ENCODE data around the gene TRIM63.

The TRIM63 gene

DNA sequence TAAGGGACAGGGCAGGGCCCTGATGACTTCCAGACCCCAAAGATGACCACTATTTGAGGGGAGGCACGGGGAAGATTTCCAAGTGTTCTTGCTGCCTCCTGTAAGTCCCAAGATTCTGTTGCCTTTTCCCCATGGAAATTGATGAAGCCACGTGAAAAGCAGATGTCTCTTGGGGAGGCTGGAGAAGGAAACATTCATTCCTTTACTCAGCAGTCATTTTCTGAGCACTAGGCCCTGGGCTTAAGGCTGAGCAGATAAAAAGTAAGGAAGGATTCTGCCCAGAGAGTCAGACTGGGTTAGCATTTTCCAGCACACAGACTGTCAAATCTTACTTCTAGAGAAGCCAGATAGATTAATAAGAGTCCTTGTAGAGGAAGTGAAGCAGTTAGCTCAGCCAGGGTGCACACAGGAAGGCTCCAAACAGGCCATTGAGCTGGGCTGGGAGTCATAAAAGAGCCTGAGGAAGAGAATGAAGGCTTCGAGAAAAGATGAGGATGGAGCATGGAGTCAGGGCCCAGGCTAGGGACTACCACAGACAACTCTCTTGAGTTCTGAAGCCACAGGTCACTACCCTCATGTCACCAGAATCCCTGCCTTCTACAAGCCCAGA is 35.7 kb downstream of the TRIM63 start:
- DNase-seq: no peak

DNA sequence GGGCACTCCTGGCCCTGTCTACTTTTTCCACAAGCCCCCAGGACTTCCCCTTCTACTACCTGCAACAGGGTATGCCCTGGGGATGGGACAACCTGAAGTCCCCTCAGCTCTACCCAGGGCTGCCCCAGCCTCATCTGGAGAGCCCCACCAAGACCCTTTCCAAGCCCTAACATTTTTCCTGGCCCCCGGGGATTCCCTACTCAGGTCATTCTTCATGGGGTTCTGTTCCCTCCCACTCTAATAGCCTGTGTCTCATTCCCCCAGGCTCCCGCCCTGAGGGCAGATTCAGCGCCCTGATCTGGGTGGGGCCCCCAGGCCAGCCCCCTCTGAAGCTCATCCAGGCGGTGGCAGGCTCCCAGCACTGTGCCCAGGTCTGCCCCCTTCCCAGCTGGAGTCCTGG is 36.2 kb downstream of the TRIM63 start:
- no peak for DNase-seq

DNA sequence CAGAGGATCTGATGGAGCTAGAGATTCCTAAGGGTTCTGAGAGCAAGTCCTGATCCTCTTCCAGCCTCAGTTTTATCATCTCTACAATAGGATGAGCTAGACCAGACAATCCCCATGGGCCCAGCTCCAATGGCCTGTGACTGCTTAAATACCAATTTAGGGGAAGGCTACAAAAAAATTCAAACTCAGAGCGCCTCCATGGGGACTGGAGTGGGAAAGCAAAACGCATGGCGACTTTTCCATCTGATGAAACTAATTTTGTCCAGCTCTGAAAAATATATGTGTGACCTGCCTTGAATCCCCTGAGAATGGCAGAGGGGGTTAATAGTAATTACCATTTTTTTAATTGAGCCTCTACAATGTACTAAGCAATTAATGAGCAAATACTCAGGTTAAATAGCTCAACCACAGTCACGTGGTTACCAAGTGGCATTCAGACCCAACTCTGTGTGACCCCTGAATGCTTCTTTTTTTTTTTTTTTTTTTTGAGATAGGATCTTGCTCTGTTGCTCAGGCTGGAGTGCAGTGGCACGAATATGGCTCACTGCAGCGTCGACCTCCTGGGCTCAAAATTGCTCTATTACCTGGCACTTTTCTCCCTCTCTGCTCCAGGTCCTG is 37.5 kb downstream of the TRIM63 start:
- no peak for DNase-seq

DNA sequence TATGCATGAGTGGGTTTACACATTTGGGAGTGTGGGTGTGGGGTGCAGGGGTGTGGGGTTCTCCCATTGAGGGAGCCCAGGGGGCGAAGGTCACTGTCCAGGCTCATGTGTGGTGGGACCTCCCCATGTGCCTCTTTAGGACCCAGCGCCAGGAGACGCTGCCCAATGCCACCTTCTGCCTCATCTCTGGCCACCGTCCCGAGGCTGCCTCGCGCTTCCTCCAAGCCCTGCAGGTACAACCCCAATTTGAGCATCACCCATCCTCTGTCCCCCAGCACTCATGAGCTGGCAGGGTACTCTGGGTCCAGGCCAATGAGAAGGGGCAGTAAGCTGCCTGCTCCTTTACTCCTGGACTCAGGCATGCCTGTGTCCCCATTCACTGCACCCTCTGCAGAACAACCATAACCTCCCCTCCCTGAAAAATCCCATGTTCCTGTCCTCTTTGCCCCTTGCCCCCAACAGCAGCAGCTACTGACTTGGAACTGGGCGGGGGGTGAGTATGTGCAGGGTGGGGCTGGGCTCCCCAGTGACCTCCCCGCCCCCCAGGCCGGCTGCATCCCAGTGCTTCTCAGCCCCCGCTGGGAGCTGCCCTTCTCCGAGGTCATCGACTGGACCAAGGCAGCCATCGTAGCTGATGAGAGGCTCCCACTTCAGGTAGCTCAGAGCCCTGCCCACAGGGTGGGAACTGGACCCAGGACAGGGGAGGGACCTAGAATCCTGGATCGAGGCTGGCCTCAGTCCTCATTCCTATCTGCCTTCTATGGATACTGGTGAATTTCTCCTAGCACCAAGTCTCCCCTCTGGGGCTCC is 38.2 kb downstream of the TRIM63 start:
- no peak for DNase-seq

DNA sequence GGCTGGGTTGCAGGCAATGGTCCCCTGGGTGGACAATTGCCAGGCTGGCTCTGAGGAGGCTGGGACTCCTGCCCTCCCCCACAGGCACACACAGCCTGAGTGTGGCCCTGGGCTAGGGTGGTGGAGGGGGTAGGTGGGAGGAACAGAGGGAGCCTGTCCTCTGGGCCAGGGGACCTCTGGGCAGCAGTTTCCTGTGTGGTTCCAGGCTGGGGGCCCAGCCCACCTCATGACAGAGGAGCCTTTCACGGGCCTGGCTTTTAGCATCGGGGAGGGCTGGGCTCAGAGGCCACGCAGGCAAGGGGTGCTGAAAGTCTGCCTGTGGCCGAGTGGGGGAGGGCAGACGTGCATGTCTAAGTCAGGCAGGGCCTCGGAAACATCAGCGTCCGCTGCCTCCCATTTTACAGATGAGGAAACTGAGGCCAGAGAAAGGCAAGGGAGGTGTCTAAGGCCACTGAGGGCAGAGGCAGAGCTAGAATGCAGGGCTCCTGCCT is 38.9 kb downstream of the TRIM63 start:
- no peak for DNase-seq

DNA sequence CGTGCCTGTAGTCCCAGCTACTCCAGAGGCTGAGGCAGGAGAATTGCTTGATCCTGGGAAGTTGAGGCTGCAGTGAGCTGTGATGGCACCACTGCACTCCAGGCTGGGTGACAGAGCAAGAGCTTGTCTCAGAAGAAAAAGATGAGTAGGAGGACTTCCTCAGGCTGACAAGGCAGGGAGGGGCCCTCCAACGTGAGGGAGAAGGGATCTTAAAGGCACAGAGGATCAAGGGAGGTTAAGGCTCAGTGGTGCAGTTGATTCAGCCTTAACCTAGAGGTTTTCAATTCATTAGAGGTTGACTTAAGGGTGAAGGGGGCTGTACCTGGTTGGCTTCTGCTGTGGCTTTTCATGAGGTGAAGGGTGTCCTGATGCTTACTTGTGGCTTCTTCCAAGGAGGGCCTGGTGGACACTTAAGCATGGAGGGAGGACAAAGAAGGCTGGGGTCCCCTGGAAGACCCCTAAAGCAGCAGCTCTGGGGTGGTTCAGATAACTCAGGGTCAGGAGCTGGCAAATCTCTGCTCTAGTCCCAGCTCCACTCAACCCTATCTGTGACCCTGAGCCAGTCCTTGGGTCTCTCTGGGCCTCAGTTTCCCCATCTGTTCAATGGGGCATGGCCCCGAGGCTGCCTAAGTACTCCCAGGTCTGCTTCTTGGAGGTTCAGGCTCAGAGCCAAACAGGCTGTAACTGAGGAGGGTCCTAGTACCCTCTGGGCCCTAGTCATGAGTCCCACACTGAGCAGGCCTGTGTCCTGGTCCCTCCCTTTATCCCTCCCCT is 39.5 kb downstream of the TRIM63 start:
- peak; percentile 36 for DNase-seq

DNA sequence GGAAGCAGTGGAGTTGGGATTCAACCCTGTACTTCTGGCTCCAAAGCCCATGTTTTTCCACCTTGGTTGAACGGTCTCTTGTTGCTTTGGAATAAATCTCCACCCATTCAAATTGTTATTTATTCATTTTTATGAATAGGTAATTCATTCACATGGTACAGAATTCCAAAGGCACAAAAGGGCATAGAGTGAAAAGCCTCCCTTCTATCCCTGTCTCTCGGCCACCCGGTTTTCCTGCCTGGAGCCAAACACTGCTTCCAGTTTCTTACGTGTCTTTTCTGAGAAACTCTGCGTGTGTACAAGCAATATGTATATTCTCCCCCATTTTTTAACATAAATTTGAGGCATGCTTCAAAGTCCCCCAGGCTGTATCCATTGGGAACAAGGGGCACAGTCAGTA is 41.9 kb downstream of the TRIM63 start:
- DNase-seq: no peak

DNA sequence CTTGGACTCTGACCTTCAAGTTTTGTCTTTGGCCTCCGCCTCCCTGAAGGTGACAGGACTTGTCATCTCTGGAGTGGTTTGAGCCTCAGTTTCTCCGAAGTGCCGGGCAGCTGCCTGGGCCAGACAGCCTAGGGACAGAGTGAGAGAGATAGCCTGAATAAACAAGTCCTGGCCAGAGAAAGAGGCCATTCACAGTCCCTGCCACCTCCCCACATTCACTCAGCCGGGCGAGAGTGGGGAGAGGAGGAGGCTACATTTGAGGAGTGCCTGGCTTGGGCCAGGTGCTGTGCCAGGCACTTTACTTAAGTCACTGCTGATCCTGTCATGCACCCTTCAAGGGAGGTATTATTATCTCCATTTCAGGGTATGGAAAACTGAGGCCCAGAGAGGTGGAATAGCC is 42.4 kb downstream of the TRIM63 start:
- no peak for DNase-seq

DNA sequence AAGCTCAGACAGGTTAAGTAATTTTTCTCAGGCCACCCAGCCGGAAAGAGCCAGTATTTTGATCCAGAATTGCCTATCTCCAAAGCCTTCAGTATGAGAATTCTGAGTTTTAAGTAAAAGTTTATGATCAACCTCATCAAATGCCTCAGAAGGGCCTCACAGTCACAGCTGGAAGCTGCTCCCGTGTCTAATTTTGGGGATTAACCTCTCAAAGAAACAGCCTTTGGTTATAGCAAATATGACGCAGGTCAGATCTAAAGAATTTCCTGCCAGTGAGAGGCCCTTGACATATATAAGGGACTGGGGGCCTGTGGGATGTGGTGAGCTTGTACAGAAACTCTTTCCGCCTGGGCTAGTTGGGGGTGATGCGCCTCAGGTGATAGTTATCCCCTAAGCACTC is 43.6 kb downstream of the TRIM63 start:
- no peak for DNase-seq

DNA sequence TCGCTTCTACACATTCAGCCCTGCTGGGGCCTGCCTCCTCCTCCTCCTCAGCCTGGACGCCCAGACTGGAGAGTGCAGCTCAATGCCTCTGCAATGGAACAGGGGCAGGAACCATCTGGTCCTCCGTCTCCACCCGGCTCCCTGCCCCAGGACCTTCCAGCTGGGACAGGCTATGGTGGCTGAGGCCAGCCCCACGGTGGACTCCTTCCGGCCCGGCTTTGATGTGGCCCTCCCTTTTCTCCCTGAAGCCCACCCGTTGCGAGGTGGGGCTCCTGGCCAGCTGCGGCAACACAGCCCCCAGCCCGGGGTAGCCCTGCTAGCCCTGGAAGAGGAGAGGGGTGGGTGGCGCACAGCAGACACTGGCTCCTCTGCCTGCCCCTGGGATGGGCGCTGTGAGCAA is 44.4 kb downstream of the TRIM63 start:
- peak; percentile 27 for DNase-seq

DNA sequence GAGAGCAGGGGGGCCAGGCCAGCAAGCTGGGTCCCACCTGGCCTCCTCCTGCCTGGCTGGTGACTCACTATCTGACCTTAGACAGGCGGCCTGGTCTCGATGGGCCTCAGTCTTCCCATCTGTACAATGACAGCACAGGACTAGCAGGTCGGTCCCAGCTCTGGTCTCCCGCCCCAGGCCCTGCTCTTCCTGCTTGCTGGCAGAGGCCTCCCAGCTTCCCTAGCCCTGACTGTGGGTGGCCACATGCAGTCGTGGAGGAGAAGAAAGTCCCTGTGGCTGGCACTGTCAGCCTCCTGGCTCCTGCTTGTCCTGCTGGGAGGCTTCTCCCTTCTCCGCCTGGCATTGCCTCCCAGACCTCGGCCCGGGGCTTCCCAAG is 45.0 kb downstream of the TRIM63 start:
- no peak for DNase-seq

DNA sequence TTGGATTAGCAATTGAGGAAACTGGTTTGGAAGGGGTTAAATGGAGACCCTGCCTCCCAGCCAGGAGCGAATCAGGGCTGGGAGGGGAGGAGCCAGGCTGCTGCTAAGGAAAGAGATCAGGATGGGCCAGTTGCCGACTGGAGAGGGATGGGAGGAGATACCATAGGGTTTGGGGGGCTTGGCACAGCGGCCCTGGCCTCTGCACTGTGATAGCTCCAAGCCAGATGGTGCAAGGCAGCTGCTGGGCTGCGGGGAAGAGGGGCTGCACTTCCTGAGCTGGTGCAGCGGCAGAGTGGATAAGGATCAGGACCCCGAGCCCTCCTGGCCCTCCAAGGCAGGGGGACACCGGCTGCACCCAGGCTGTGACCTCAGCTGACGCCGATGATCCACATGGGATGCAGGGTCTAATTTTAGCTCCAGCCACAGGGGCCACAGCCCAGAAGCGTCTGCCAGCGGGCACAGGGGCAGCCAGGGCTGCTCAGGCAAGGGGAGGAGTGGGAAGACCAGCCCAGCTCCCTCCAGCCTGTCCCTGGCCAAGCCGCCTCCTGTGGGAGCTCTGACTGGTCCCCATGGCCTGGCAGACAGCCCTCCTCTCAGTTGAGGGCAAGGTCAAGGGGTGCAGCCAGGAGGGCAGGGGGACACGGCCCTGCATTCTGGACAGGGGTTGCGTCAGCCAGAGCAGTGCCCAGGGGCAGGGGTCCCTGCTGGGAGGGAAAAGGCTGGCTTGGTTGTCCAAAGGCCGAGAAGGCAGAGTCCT is 45.6 kb downstream of the TRIM63 start, which contains the start of gene EXTL1:
TSS of gene EXTL1 (plus strand) at position 129 of the 757 bp plus-strand sequence. CDS start 872 bp downstream, outside the sequence.
- peak; percentile 90 for DNase-seq

DNA sequence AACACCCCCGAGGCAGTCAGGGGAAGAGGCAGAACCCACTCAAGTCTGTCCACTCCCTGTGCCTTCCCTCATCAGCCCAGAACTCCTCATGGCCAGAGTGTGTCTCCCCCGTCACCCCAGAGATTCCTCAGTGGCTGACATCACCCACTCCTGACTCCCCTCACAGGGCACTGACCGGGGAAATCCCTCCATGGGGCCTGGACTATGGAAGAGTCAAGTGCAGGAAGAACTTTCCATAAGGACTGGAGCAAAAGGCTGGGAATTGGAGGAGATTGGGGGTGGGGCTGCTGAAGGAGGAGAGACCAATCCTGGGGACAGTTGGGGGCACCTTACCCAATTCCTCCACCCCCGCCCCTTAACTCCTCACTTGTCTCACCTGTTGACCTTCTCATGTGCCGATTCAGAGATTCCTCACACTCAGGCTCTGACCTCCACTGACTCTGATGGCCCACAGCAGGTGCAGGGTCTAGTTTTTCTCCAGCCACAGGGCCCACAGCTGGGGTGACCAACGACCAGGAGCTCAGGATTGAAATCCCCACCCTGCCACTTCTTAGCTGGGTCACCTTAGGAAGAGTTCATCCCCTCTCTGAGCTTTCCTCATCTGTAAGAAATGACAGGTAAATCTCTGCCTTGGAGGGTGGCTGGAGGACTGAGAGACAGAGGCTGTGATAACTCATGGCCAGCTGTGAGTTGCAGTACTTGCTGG is 46.3 kb downstream of the TRIM63 start:
- no peak for DNase-seq

DNA sequence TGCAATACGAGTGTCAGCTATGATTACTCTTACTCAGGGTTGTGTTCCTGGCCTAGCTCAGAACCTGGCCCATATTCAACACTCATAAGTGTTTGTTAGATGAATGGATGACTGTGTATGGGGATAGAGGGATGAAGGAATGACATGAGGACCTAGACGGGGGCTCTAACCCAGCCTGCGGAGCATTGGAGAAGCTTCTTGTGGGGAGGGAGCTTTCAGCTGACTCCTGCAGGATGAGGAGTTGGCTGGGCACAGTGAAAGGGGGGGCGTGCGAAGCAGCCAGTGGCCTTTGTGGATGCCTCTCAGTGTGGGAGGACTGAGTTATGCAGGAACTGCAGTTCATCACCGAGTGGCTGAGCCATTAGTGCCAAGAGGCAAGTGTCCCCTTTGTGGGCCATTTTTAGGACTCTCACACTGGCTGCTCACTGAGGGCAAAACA is 47.1 kb downstream of the TRIM63 start:
- no peak for DNase-seq

DNA sequence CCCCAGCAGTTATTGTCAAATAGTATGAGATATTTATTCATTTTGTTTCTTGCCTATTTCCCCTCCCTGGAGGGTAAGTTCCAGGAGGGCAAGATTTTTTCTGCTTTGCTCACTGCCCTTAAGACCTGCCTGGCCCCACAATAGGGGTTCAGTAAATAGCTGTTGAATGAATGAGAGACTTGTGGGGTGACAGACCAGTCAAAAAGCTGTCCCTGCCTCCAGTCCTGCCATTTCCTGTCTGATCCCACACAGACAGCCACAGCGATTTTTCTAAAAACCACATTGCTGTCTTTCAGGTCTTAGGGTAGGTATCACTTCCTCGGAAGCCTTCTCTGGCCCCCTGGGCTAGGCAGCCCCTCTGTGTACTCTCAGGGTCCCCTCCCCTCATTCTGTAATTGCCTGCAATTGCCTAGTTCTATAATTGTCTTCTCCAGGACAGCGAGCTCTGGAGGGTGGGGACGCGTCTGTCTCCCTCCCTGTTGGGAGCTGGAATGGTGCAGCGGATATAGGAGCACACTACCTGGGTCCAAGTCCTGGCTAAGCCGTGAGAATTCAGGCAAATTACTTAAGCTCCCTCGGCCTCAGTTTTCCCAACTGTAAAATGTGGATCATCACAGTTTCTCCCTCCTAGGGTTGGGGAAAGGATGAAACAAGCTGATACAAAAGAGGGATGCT is 47.7 kb downstream of the TRIM63 start:
- DNase-seq: no peak

DNA sequence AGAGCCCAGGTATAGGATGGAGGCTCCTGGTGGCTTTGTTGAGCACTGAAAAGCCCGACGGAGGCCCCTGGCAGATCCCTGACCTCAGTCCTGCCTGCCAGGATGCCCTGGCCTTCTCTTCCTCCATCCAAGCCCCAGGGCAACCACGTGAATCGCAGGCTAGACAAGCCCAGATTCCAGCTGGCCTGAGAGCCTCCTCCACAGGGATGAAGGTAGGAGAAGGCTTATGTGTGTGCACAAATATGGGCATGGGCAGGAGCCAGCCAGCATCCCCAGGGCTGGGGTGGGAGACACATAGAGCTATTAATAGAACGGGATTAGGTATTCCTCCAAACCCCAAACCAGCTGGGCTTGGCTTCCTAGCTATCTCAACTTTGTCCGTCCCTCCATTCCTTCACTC is 49.8 kb downstream of the TRIM63 start:
- no peak for DNase-seq

DNA sequence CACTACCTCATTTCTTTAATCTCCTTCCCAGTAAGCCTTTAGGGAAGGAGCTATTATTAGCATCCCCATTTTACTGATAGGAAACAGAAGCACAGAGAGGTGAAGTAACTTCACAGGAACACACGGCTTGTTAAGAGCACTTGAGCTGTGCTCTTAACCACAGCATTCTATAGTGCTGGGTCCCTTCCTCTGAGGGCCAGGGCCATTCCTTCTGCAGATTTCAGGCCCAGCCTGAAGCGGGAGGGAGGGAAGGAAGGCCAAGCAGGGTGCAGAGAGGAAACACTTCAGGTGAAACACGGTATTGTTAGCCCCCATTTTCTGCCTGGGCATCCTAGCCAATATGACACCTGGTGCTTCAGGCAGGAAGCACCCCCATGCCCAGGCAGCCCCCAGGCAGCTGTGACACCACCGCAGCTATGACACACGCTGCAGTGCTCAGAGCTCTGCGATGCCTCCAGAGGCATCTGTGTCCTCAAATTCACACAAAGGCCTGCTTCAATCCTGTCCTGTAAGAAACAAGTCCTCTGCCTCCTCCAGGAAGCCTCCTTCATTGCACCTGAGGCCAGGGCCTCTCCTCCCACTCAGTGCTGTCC is 50.4 kb downstream of the TRIM63 start:
- no peak for DNase-seq

DNA sequence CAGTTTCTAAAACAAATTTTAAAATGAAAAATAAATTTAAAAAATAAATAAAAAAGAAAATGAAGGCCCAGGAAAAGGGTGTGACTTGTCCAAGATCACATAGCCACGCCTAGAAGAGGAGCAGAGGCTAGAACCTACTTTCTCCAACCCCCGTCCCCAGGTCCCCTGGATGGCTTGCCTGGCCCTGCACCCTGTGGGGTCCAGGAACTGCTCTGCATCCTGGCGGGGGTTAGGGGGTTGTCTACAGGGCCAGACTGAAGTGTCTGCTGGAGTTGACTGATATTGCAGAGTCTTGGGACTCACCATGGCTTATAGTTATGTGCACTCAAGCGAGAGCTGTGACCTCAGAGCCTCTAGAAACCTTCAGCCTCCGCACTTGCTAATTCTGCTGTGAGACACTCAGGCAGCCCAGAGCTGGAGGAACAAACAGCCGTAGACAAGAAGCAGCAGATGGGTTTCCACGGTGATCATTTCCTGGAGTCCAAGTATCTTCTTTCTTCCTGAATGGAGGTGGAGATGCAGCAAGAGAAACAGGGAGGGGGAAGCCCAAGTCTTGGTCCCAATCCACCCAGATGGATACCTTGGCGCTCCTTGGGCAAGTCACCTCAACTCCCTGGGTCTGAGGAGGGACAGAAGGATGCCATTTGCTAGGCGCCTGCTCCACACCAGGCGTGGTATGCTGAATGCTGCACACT is 51.0 kb downstream of the TRIM63 start:
- peak; percentile 46 for DNase-seq

DNA sequence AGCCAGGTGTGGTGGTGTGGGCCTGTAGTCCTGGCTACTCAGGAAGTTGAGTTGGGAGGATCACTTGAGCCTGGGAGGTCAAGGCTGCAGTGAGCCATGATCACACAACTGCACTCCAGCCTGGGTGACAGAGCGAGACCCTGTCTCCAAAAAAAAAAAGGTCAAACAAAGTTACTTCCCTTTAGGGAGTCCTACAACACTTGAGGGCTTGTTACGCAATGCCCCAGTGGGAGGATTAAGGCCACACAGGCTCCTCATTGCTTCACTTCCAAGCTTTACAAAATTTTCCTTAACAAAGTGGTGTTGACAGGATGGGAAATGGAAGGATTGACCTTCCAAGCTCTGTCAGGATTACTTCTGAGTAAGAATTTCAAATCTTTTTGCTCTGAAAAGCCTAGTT is 52.1 kb downstream of the TRIM63 start:
- no peak for DNase-seq

DNA sequence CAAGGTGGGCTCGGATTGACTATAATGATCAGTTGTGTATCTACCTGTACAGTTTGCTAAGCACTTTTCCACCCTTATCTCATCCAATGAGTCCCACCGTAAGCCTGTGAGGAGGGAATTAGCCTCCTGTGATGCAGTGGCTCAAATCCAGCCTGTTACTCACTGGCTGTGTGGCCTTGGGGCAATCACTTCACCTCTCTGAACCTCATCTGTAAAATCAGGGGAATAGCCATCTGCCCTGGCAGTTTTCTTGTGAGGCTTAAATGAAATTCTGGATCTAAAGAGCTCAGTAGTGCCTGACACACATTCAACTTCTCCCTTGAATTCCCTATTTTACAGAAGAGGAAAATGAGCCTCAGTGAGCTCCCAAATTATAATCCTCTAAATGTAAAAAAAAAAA is 53.3 kb downstream of the TRIM63 start:
- DNase-seq: no peak
